Neuronal stem cell (in vitro differentiated cells): ENCODE results near the gene CFAP99.
A peak's percentile ranks its signal among the peaks of the same experiment; 100 is the strongest.

Source experiments
- DNase-seq: peaks from one replicate; pipeline ENCODE4 v3.0.0-alpha.2; 2013; ENCODE audit warnings: low spot score
- H2AFZ ChIP-seq: one replicate; pipeline ENCODE4 v1.6.1; 2013; ENCODE audit warnings: mild to moderate bottlenecking, low read length, inconsistent platforms
- H2AK5ac ChIP-seq: 2 replicates; pipeline ENCODE4 v1.6.1; 2013; ENCODE audit warnings: low read depth, mild to moderate bottlenecking, inconsistent platforms, low read length, moderate library complexity, mixed read lengths
- H2BK120ac ChIP-seq: 2 replicates; pipeline ENCODE4 v1.6.1; 2013; ENCODE audit warnings: low read depth, mild to moderate bottlenecking, inconsistent platforms, low read length, moderate library complexity, mixed read lengths
- H2BK12ac ChIP-seq: one replicate; pipeline ENCODE4 v1.6.1; 2013; ENCODE audit warnings: low read length, inconsistent platforms
- H2BK15ac ChIP-seq: 2 replicates; pipeline ENCODE4 v1.6.1; 2013; ENCODE audit warnings: mild to moderate bottlenecking, low read length, inconsistent platforms, mixed read lengths
- H2BK5ac ChIP-seq: one replicate; pipeline ENCODE4 v1.6.1; 2013; ENCODE audit warnings: inconsistent platforms, mild to moderate bottlenecking, low read length, moderate library complexity
- H3K14ac ChIP-seq: one replicate; pipeline ENCODE4 v1.6.1; 2013; ENCODE audit warnings: low read length, inconsistent platforms
- H3K18ac ChIP-seq: 2 replicates; pipeline ENCODE4 v1.6.1; 2013; ENCODE audit warnings: low read length, inconsistent platforms
- H3K23ac ChIP-seq: 2 replicates; pipeline ENCODE4 v1.6.1; 2013; ENCODE audit warnings: low read depth, mild to moderate bottlenecking, mixed read lengths, low read length, inconsistent platforms; ENCODE audit not compliant: poor library complexity
- H3K27ac ChIP-seq: replicated peaks from 3 replicates; pipeline ENCODE4 v1.5.1; 2013; ENCODE audit warnings: low read length, inconsistent platforms
- H3K27me3 ChIP-seq, 3 experiments: 2 replicates each; pipeline ENCODE4 v1.6.1; 2013; ENCODE audit warnings: low read length in 3 of 3, mild to moderate bottlenecking in 2 of 3, inconsistent platforms in 1 of 3, low read depth in 1 of 3, mixed read lengths in 1 of 3, moderate library complexity in 1 of 3; ENCODE audit not compliant: control insufficient read depth in 3 of 3, insufficient read depth in 3 of 3
- H3K36me3 ChIP-seq, 2 donors: replicated peaks in 1 of 2; 2 replicates each; pipeline ENCODE4 v1.6.1; 2013; ENCODE audit warnings: low read length in 2 of 2; ENCODE audit not compliant: control insufficient read depth in 2 of 2, insufficient read depth in 2 of 2
- H3K4ac ChIP-seq: 2 replicates; pipeline ENCODE4 v1.6.1; 2013; ENCODE audit warnings: inconsistent platforms, mild to moderate bottlenecking, low read length, moderate library complexity
- H3K4me1 ChIP-seq, 2 donors: 1 replicate in 1 of 2; 2 replicates in 1 of 2; pipeline ENCODE4 v1.6.1; 2013; ENCODE audit warnings: low read length in 2 of 2, low read depth in 1 of 2; ENCODE audit not compliant: control insufficient read depth in 2 of 2, insufficient read depth in 1 of 2
- H3K4me2 ChIP-seq: one replicate; pipeline ENCODE4 v1.6.1; 2013; ENCODE audit warnings: mild to moderate bottlenecking, low read length, inconsistent platforms; ENCODE audit not compliant: insufficient read depth, poor library complexity, severe bottlenecking
- H3K4me3 ChIP-seq, 2 donors: 2 replicates each; pipeline ENCODE4 v1.5.1; 2013; ENCODE audit warnings: low read length in 2 of 2, mild to moderate bottlenecking in 2 of 2, inconsistent platforms in 1 of 2, moderate library complexity in 1 of 2
- H3K79me1 ChIP-seq: one replicate; pipeline ENCODE4 v1.6.1; 2013; ENCODE audit warnings: low read depth, mild to moderate bottlenecking, inconsistent platforms, low read length, moderate library complexity
- H3K9ac ChIP-seq: one replicate; pipeline ENCODE4 v1.6.1; 2013; ENCODE audit warnings: mild to moderate bottlenecking, low read depth, low read length, inconsistent platforms; ENCODE audit not compliant: poor library complexity
- H3K9me3 ChIP-seq, 2 donors: replicated peaks in 1 of 2; 2 replicates each; pipeline versions ENCODE3 to v1.6.1; 2013; ENCODE audit warnings: low read length in 2 of 2, mild to moderate bottlenecking in 2 of 2, inconsistent platforms in 1 of 2, low read depth in 1 of 2, mixed read lengths in 1 of 2, moderate library complexity in 1 of 2; ENCODE audit not compliant: control insufficient read depth in 2 of 2, insufficient read depth in 1 of 2
- H4K8ac ChIP-seq: one replicate; pipeline ENCODE4 v1.6.1; 2013; ENCODE audit warnings: low read depth, mild to moderate bottlenecking, inconsistent platforms, low read length, moderate library complexity
- H4K91ac ChIP-seq: one replicate; pipeline ENCODE4 v1.6.1; 2013; ENCODE audit warnings: low read length, low read depth, mild to moderate bottlenecking, inconsistent platforms; ENCODE audit not compliant: poor library complexity
- WGBS, 2 donors: extraction: QIAGEN DNeasy Blood & Tissue Kit; methylation state at CpG; one replicate each; pipeline ENCODE4 v1.1.7; 2013; ENCODE audit warnings: missing lambda C conversion rate in 2 of 2, mixed read lengths in 1 of 2; ENCODE audit not compliant: insufficient read length in 2 of 2, insufficient replicate concordance in 1 of 2; ENCODE audit errors: extremely low coverage in 2 of 2; 5-methylcytosine and 5-hydroxymethylcytosine counted together

The CFAP99 gene

GRCh38 chr4:2445130-2445529 is 26.4 kb downstream of the CFAP99 start:
- no CpG with 5 or more reads among the region's 9 CpGs for WGBS, 2 donors
- Histone ChIP-seq H4K91ac (no peak overlapping the region), H2BK5ac (no peak overlapping the region), H3K27me3 (peaks cover 0 to 18% (median 0%) of the 10 kb centered on the region in 3 experiments), H3K23ac (no peak overlapping the region), H3K9ac (no peak overlapping the region), H2AFZ (peak overlapping the region; percentile 56), H3K36me3 (no peaks in the 10 kb centered on the region), H2BK12ac (no peak overlapping the region), H2BK15ac (no peak overlapping the region), H3K4ac (no peak overlapping the region), H3K9me3 (no peaks in the 10 kb centered on the region), H3K4me1 (peaks cover 2 to 5% of the 10 kb centered on the region in 2 donors), H3K4me3 (no peak overlapping the region), H3K14ac (no peak overlapping the region), H4K8ac (no peak overlapping the region), H3K4me2 (no peak overlapping the region), H3K18ac (peak overlapping the region; percentile 14), H2BK120ac (no peak overlapping the region), H3K27ac (no peak overlapping the region), H2AK5ac (no peak overlapping the region), H3K79me1 (peaks cover 2% of the 10 kb centered on the region)
- no peak for DNase-seq

- WGBS, 2 donors: no CpG with 5 or more reads among the region's 6 CpGs
- Histone ChIP-seq H4K8ac (no peak overlapping the region), H4K91ac (no peak overlapping the region), H3K36me3 (no peaks in the 10 kb centered on the region), H3K4me2 (no peak overlapping the region), H2BK5ac (no peak overlapping the region), H3K27me3 (peaks cover 0 to 23% (median 0%) of the 10 kb centered on the region in 3 experiments), H3K23ac (no peak overlapping the region), H3K4me3 (no peak overlapping the region), H3K14ac (no peak overlapping the region), H3K4ac (no peak overlapping the region), H2AK5ac (no peak overlapping the region), H3K27ac (no peak overlapping the region), H3K18ac (no peak overlapping the region), H3K9me3 (no peaks in the 10 kb centered on the region), H3K4me1 (peaks cover 2 to 5% of the 10 kb centered on the region in 2 donors), H2BK120ac (no peak overlapping the region), H3K9ac (no peak overlapping the region), H2BK15ac (no peak overlapping the region), H3K79me1 (peaks cover 2% of the 10 kb centered on the region), H2AFZ (peak overlapping the region; percentile 56), H2BK12ac (no peak overlapping the region)
- no peak for DNase-seq
Observed at GRCh38 chr4:2445571-2445970, 26.8 kb downstream of the CFAP99 start.

GRCh38 chr4:2446656-2447564 is 28.2 kb downstream of the CFAP99 start:
- H3K14ac ChIP-seq: no peak overlapping the region
- no peak overlapping the region for H3K4me2 ChIP-seq
- no peak overlapping the region for H2BK12ac ChIP-seq
- H2BK120ac ChIP-seq: no peak overlapping the region
- no peak overlapping the region for H3K18ac ChIP-seq
- 100% methylated on average over 1 of the region's 3 CpGs for WGBS, 2 donors
- H3K9me3 ChIP-seq: no peaks in the 10 kb centered on the region
- no peak overlapping the region for H4K91ac ChIP-seq
- no peak overlapping the region for H3K23ac ChIP-seq
- H3K4me3 ChIP-seq: no peak overlapping the region
- no peak for DNase-seq
- no peak overlapping the region for H2AK5ac ChIP-seq
- no peaks in the 10 kb centered on the region for H3K36me3 ChIP-seq
- H2BK15ac ChIP-seq: no peak overlapping the region
- no peak overlapping the region for H2AFZ ChIP-seq
- peaks cover 0 to 32% (median 0%) of the 10 kb centered on the region in 3 experiments for H3K27me3 ChIP-seq
- no peak overlapping the region for H3K27ac ChIP-seq
- H4K8ac ChIP-seq: no peak overlapping the region
- H3K79me1 ChIP-seq: no peaks in the 10 kb centered on the region
- no peak overlapping the region for H2BK5ac ChIP-seq
- no peak overlapping the region for H3K9ac ChIP-seq
- no peak overlapping the region for H3K4ac ChIP-seq
- H3K4me1 ChIP-seq: peaks cover 1 to 5% of the 10 kb centered on the region in 2 donors

DNA sequence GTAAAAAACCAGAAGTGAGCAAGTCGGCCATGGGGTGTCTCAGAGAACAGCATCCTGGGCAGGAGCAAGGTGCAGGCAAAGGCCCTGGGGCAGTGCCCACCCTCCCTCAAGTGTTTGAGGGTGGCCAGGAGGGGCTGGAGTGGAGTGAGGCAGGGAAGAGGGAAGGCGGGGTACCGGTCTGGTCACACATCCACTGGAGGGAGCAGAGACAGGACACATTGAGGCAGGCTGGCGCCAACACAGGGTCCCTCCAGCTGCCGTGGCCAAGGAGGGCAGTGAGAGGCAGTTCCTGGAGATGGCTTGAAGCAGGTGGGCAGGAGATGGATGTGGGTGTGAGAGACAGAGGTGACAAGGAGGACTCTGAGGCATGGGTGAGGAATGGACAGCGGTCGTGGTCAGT is 29.8 kb downstream of the CFAP99 start:
- no peak overlapping the region for H3K4me2 ChIP-seq
- WGBS, 2 donors: no CpG with 5 or more reads among the region's 7 CpGs
- H2AK5ac ChIP-seq: no peak overlapping the region
- no peak overlapping the region for H3K4ac ChIP-seq
- no peak overlapping the region for H2BK12ac ChIP-seq
- no peaks in the 10 kb centered on the region for H3K36me3 ChIP-seq
- H4K8ac ChIP-seq: no peak overlapping the region
- no peak overlapping the region for H2BK15ac ChIP-seq
- H2BK120ac ChIP-seq: no peak overlapping the region
- H2BK5ac ChIP-seq: no peak overlapping the region
- DNase-seq: no peak
- peaks cover 0 to 5% of the 10 kb centered on the region in 2 donors for H3K4me1 ChIP-seq
- no peak overlapping the region for H3K9ac ChIP-seq
- H3K79me1 ChIP-seq: no peaks in the 10 kb centered on the region
- no peak overlapping the region for H3K23ac ChIP-seq
- H3K27me3 ChIP-seq: peaks cover 0 to 40% (median 0%) of the 10 kb centered on the region in 3 experiments
- no peak overlapping the region for H3K18ac ChIP-seq
- no peaks in the 10 kb centered on the region for H3K9me3 ChIP-seq
- H3K14ac ChIP-seq: no peak overlapping the region
- no peak overlapping the region for H3K27ac ChIP-seq
- H4K91ac ChIP-seq: no peak overlapping the region
- H3K4me3 ChIP-seq: no peak overlapping the region
- no peak overlapping the region for H2AFZ ChIP-seq
